Subcutaneous adipose tissue (tissue), 4 donors: ENCODE results near the gene MYCBP2. TPM values are rescaled to one million over a fixed set of nuclear protein-coding genes. Genes with fewer than 3 reads are reported as not detected.

Experiments used
- CTCF ChIP-seq: fragments of 450-650 bp; IDR thresholded peaks from one replicate; pipeline ENCODE4 v1.5.1; 2016; ENCODE audit warnings: low read depth, mild to moderate bottlenecking, control low read depth, antibody characterized with exemption, moderate library complexity
- total RNA-seq, 4 donors: library from RNA; depleted of rRNA; stranded (reverse); fragments of >200 nt; gene quantifications; one replicate each; pipeline ENCODE4 v1.1.0, GENCODE V29; 2016

MYCBP2 gene
- total RNA-seq, 4 donors from 2014 or later = 316 to 377 (median 343) TPM

- no peak for TF ChIP-seq CTCF
Measured at GRCh38 chr13:77328819-77329132, 1.9 kb upstream of the MYCBP2 start.

GRCh38 chr13:77325371-77325980 is 1.4 kb downstream of the MYCBP2 start:
- no peak for TF ChIP-seq CTCF

GRCh38 chr13:77323858-77324257 is 3.0 kb downstream of the MYCBP2 start:
- TF ChIP-seq CTCF = no peak

- TF ChIP-seq CTCF = no peak
Measured at GRCh38 chr13:77319536-77319935, 7.4 kb downstream of the MYCBP2 start.

GRCh38 chr13:77318741-77319140 is 8.2 kb downstream of the MYCBP2 start:
- no peak for TF ChIP-seq CTCF

GRCh38 chr13:77316430-77316829 is 10.5 kb downstream of the MYCBP2 start:
- no peak for TF ChIP-seq CTCF

- TF ChIP-seq CTCF = no peak
Measured at GRCh38 chr13:77313923-77314322, 13.0 kb downstream of the MYCBP2 start.

- no peak for TF ChIP-seq CTCF
Measured at GRCh38 chr13:77312311-77312710, 14.6 kb downstream of the MYCBP2 start.
